GM19455 (cell line): ENCODE measurements around the gene LSM14A.
"Not testable (repeated sequence)": the region's sequence is repeated elsewhere in the genome, so short reads cannot be mapped to it uniquely, and the experiment has no call there.

Experiments used
- ATAC-seq: cut with Tn5 transposase; IDR thresholded peaks from one replicate; pipeline ENCODE4 v1.9.1; 2021; ENCODE audit not compliant: unreplicated experiment

LSM14A gene

GRCh38 chr19:34171877-34172660 lies at the start of gene LSM14A:
TSS of gene LSM14A (plus strand) at chr19:34172504. CDS start at chr19:34172643, 139 bp downstream.
- peak; percentile 66 for ATAC-seq

GRCh38 chr19:34124828-34125227 lies 47.5 kb upstream of the LSM14A start:
- ATAC-seq = no peak

- ATAC-seq = no peak
These were observed 45.3 kb upstream of the LSM14A start for GRCh38 chr19:34126966-34127365.

- ATAC-seq = no peak
These were observed 44.6 kb upstream of the LSM14A start for GRCh38 chr19:34127684-34128189.

- no peak for ATAC-seq
These were observed 43.6 kb upstream of the LSM14A start for GRCh38 chr19:34128558-34129250.

GRCh38 chr19:34131100-34131499 lies 41.2 kb upstream of the LSM14A start:
- ATAC-seq = no peak

- ATAC-seq = not testable (repeated sequence)
These were observed 40.2 kb upstream of the LSM14A start for GRCh38 chr19:34132145-34132544.

GRCh38 chr19:34132706-34133105 lies 39.6 kb upstream of the LSM14A start:
- not testable (repeated sequence) for ATAC-seq

- peak; percentile 85 for ATAC-seq
These were observed 37.9 kb upstream of the LSM14A start for GRCh38 chr19:34134190-34135053.

GRCh38 chr19:34135054-34135800 lies 37.1 kb upstream of the LSM14A start:
- ATAC-seq = no peak

- no peak for ATAC-seq
These were observed 36.3 kb upstream of the LSM14A start for GRCh38 chr19:34135821-34136611.

GRCh38 chr19:34141025-34141424 lies 31.3 kb upstream of the LSM14A start:
- ATAC-seq = no peak

GRCh38 chr19:34142440-34142839 lies 29.9 kb upstream of the LSM14A start:
- no peak for ATAC-seq

- ATAC-seq = no peak
These were observed 26.5 kb upstream of the LSM14A start for GRCh38 chr19:34145741-34146202.

- no peak for ATAC-seq
These were observed 23.6 kb upstream of the LSM14A start for GRCh38 chr19:34148658-34149185.

- ATAC-seq = no peak
These were observed 22.4 kb upstream of the LSM14A start for GRCh38 chr19:34149873-34150272.

- no peak for ATAC-seq
These were observed 21.7 kb upstream of the LSM14A start for GRCh38 chr19:34150558-34150957.

GRCh38 chr19:34151439-34151838 lies 20.9 kb upstream of the LSM14A start:
- ATAC-seq = no peak

GRCh38 chr19:34154401-34154800 lies 17.9 kb upstream of the LSM14A start:
- ATAC-seq = no peak
